Activated CD4-positive, alpha-beta memory T cell treated with anti-CD3 and anti-CD28 coated beads, Interleukin-2, amount 10 ng/mL, durations not matched to agents 7 days and 5 days (primary cell): ENCODE results near the gene ENKUR. TPM values are rescaled to one million over a fixed set of nuclear protein-coding genes. Genes with fewer than 3 reads are reported as not detected.

Experiments used
- CTCF ChIA-PET: fragments of 350-600 bp; sonication (Branson Sonifier 250); formaldehyde crosslinking; loops from one replicate; lab custom pipeline; 2021; ENCODE audit warnings: antibody characterized with exemption, inconsistent platforms; lab: Charles Lee
- POLR2A ChIA-PET: fragments of 350-600 bp; sonication (Branson Sonifier 250); formaldehyde crosslinking; loops from one replicate; lab custom pipeline; 2021; ENCODE audit warnings: antibody characterized with exemption; lab: Charles Lee
- DNase-seq: peaks from one replicate; pipeline ENCODE4 v3.0.0-alpha.2; 2020
- H3K27ac Mint-ChIP-seq: one replicate; pipeline ENCODE4 v1.8.0; 2021; ENCODE audit warnings: mild to moderate bottlenecking, mixed read lengths
- H3K27me3 Mint-ChIP-seq: one replicate; pipeline ENCODE4 v1.8.0; 2021; ENCODE audit warnings: mixed read lengths
- H3K36me3 Mint-ChIP-seq: one replicate; pipeline ENCODE4 v1.8.0; 2021; ENCODE audit warnings: low read depth, mixed read lengths
- H3K4me1 Mint-ChIP-seq: one replicate; pipeline ENCODE4 v1.8.0; 2021; ENCODE audit warnings: mixed read lengths
- H3K4me3 Mint-ChIP-seq: one replicate; pipeline ENCODE4 v1.8.0; 2021; ENCODE audit warnings: mild to moderate bottlenecking, mixed read lengths
- H3K9me3 Mint-ChIP-seq: one replicate; pipeline ENCODE4 v1.8.0; 2021; ENCODE audit warnings: mixed read lengths
- total RNA-seq, 2 experiments: library from RNA; stranded (reverse); gene quantifications; one replicate each; pipeline ENCODE4 v1.2.3, GENCODE V29; 2021

Gene ENKUR
- not detected for total RNA-seq

- no peaks in the 10 kb centered on the region for H3K36me3 Mint-ChIP-seq
- no peaks in the 10 kb centered on the region for H3K9me3 Mint-ChIP-seq
- peak; percentile 92 for DNase-seq
- peak within 1 kb of the TSS; percentile 77 for H3K27ac Mint-ChIP-seq
- peaks cover 24% of the 10 kb centered on the region for H3K4me1 Mint-ChIP-seq
- ChIA-PET CTCF (interaction anchor here (0.5 to 1.2 kb wide), 3 partner anchors 64 to 308 kb away, joined by 3 to 4 read pairs (median 3); no protein-coding TSS in a partner anchor), POLR2A (interaction anchor here (1.0 to 1.4 kb wide), 5 partner anchors 64 to 393 kb away, joined by 3 to 9 read pairs (median 3); partner anchors contain the start of genes ARHGAP21 and PRTFDC1)
- H3K4me3 Mint-ChIP-seq: peak within 1 kb of the TSS; percentile 78
- H3K27me3 Mint-ChIP-seq: no peaks in the 10 kb centered on the region
Measured at GRCh38 chr10:25015828-25016375, at the start of gene ENKUR. Gene ENKUR, minus strand, starts transcription at chr10:25016158. Its CDS starts 222 bp downstream, at chr10:25015936.

DNA sequence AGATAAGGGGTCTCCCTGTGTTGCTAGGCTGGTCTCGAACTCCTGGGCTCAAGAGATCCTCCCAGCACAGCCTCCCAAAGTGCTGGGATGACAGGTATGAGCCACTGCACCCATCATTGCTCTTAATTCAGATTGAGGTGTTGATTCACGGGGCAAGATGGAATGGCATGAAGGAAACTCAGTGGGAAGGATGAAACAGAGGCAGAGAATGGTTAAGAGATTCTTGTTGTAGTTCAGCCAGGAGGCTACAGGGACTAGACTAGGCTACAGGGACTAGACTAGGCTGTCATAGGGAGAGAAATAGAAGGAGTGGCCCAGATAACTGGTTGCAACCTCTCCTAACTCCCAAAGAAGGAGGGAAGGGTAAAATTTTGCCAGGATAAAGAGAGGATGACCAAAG, 48.4 kb upstream of the ENKUR start:
- ChIA-PET POLR2A (no interaction called here), CTCF (no interaction called here)
- Mint-ChIP-seq H3K9me3 (no peaks in the 10 kb centered on the region), H3K27me3 (no peaks in the 10 kb centered on the region), H3K36me3 (no peaks in the 10 kb centered on the region), H3K4me3 (no peak overlapping the region), H3K27ac (no peak overlapping the region), H3K4me1 (peaks cover 37% of the 10 kb centered on the region)
- DNase-seq: no peak

GRCh38 chr10:25063644-25064043, 47.7 kb upstream of the ENKUR start:
- ChIA-PET CTCF (no interaction called here), POLR2A (no interaction called here)
- H3K27me3 Mint-ChIP-seq: no peaks in the 10 kb centered on the region
- no peak overlapping the region for H3K4me3 Mint-ChIP-seq
- H3K27ac Mint-ChIP-seq: peak overlapping the region; percentile 2
- H3K36me3 Mint-ChIP-seq: no peaks in the 10 kb centered on the region
- H3K9me3 Mint-ChIP-seq: no peaks in the 10 kb centered on the region
- no peak for DNase-seq
- H3K4me1 Mint-ChIP-seq: peaks cover 37% of the 10 kb centered on the region

DNA sequence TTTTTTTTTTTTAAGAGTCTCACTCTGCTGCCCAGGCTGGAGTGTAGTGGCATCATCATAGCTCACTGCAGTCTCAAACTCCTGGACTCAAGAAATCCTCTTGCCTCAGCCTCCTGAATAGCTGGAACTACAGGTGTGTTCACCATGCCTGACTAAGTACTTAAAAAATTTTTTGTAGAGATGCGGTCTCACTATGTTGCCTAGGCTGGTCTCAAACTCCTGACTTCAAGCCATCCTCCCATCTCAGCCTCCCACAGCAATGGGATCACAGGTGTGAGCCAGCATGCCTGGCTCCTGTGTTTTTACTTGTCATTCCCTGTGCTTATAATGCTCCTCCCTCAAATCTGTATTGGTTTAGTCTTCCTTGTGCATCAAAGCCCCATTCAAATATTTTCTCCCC, 47.2 kb upstream of the ENKUR start:
- Mint-ChIP-seq H3K36me3 (no peaks in the 10 kb centered on the region), H3K27ac (no peak overlapping the region), H3K27me3 (no peaks in the 10 kb centered on the region), H3K4me3 (no peak overlapping the region), H3K4me1 (peaks cover 37% of the 10 kb centered on the region), H3K9me3 (no peaks in the 10 kb centered on the region)
- ChIA-PET CTCF (no interaction called here), POLR2A (no interaction called here)
- no peak for DNase-seq

GRCh38 chr10:25061711-25062449, 45.9 kb upstream of the ENKUR start:
- peak overlapping the region; percentile 50 for H3K4me3 Mint-ChIP-seq
- ChIA-PET CTCF (no interaction called here), POLR2A (no interaction called here)
- H3K4me1 Mint-ChIP-seq: peaks cover 37% of the 10 kb centered on the region
- no peaks in the 10 kb centered on the region for H3K27me3 Mint-ChIP-seq
- peak overlapping the region; percentile 86 for H3K27ac Mint-ChIP-seq
- no peak for DNase-seq
- H3K9me3 Mint-ChIP-seq: no peaks in the 10 kb centered on the region
- no peaks in the 10 kb centered on the region for H3K36me3 Mint-ChIP-seq

GRCh38 chr10:25061125-25061524, 45.2 kb upstream of the ENKUR start:
- Mint-ChIP-seq H3K4me3 (no peak overlapping the region), H3K27ac (no peak overlapping the region), H3K36me3 (no peaks in the 10 kb centered on the region), H3K4me1 (peaks cover 37% of the 10 kb centered on the region), H3K9me3 (no peaks in the 10 kb centered on the region), H3K27me3 (no peaks in the 10 kb centered on the region)
- ChIA-PET POLR2A (no interaction called here), CTCF (no interaction called here)
- DNase-seq: no peak

GRCh38 chr10:25059990-25060389, 44.0 kb upstream of the ENKUR start:
- Mint-ChIP-seq H3K9me3 (no peaks in the 10 kb centered on the region), H3K4me1 (peaks cover 29% of the 10 kb centered on the region), H3K27me3 (no peaks in the 10 kb centered on the region), H3K27ac (no peak overlapping the region), H3K36me3 (no peaks in the 10 kb centered on the region), H3K4me3 (no peak overlapping the region)
- CTCF ChIA-PET: no interaction called here
- POLR2A ChIA-PET: no interaction called here
- DNase-seq: no peak

GRCh38 chr10:25057886-25058285, 41.9 kb upstream of the ENKUR start:
- POLR2A ChIA-PET: no interaction called here
- Mint-ChIP-seq H3K36me3 (no peaks in the 10 kb centered on the region), H3K4me3 (no peak overlapping the region)

DNA sequence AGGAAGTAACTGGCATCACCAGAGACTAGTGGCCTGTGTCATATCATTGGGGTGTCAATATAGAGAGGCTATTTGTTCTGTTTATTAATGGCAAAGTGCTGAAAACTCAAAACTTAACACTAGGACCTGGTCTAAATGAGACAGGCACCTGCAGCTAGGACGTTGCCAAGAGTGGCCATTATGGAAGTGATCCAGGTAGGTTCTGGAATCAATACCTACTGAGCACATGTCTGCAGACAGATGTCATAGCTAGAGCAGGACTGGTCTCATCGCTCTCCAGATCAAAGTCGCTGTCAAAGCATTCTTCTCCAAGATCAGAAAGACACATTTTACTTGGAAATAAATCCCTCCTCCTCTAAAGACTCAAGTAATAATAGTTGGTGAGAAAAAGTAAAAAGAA, 40.8 kb upstream of the ENKUR start:
- CTCF ChIA-PET: interaction anchor here (1.0 kb wide), 1 partner anchor 55 kb away, joined by 3 read pairs; no protein-coding TSS in a partner anchor
- H3K27me3 Mint-ChIP-seq: no peaks in the 10 kb centered on the region
- no peaks in the 10 kb centered on the region for H3K9me3 Mint-ChIP-seq
- H3K4me3 Mint-ChIP-seq: no peak overlapping the region
- peaks cover 2% of the 10 kb centered on the region for H3K4me1 Mint-ChIP-seq
- POLR2A ChIA-PET: no interaction called here
- H3K36me3 Mint-ChIP-seq: no peaks in the 10 kb centered on the region
- H3K27ac Mint-ChIP-seq: no peak overlapping the region
- DNase-seq: no peak

More at GRCh38 chr10:25057886-25058285, 41.9 kb upstream of the ENKUR start:
- CTCF ChIA-PET: interaction anchor here (0.6 kb wide), 1 partner anchor 323 kb away, joined by 3 read pairs; no protein-coding TSS in a partner anchor
- no peaks in the 10 kb centered on the region for H3K9me3 Mint-ChIP-seq
- DNase-seq: no peak
- H3K27me3 Mint-ChIP-seq: no peaks in the 10 kb centered on the region
- H3K27ac Mint-ChIP-seq: no peak overlapping the region
- peaks cover 14% of the 10 kb centered on the region for H3K4me1 Mint-ChIP-seq

DNA sequence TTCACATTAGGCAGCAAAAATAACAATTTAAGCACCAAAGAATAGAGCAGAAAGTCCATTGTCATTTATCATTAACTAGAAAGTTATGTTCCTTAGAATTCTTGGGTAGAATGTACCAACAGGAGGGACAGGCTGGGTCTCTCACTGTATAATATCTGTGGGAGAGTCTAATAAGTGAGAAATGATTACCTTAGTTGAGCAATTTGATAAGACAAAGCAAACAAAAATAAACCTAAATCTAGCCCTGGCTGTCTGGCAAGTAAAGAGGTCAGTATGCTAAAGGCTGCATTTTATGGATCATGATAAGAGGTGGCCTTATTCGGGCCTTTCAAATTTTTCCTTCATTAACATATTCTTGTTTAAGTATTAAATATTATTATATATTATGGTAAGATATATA, 36.1 kb upstream of the ENKUR start:
- H3K27me3 Mint-ChIP-seq: peaks cover 14% of the 10 kb centered on the region
- DNase-seq: no peak
- H3K4me3 Mint-ChIP-seq: no peak overlapping the region
- no peaks in the 10 kb centered on the region for H3K4me1 Mint-ChIP-seq
- H3K9me3 Mint-ChIP-seq: no peaks in the 10 kb centered on the region
- no peak overlapping the region for H3K27ac Mint-ChIP-seq
- ChIA-PET CTCF (no interaction called here), POLR2A (no interaction called here)
- H3K36me3 Mint-ChIP-seq: no peaks in the 10 kb centered on the region

DNA sequence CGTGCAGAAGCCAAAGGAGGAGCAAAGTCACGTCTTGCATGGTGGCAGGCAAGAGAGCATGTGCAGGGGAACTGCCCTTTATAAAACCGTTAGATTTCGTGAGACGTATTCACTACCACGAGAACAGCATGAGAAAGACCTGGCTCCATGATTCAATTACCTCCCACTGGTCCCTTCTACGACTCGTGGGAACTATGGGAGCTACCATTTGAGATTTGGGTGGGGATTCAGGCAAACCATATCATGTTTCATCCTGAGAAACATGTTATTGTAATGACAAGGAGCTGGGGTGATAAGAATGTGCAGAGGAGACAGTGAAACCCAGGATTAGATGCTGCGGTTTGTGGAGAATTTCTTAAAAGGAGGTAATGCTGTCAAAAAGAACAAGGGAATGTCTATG, 34.4 kb upstream of the ENKUR start:
- H3K27me3 Mint-ChIP-seq: peaks cover 19% of the 10 kb centered on the region
- no peak for DNase-seq
- H3K4me3 Mint-ChIP-seq: no peak overlapping the region
- no peaks in the 10 kb centered on the region for H3K4me1 Mint-ChIP-seq
- no peaks in the 10 kb centered on the region for H3K36me3 Mint-ChIP-seq
- no peak overlapping the region for H3K27ac Mint-ChIP-seq
- H3K9me3 Mint-ChIP-seq: no peaks in the 10 kb centered on the region
- ChIA-PET POLR2A (no interaction called here), CTCF (no interaction called here)

DNA sequence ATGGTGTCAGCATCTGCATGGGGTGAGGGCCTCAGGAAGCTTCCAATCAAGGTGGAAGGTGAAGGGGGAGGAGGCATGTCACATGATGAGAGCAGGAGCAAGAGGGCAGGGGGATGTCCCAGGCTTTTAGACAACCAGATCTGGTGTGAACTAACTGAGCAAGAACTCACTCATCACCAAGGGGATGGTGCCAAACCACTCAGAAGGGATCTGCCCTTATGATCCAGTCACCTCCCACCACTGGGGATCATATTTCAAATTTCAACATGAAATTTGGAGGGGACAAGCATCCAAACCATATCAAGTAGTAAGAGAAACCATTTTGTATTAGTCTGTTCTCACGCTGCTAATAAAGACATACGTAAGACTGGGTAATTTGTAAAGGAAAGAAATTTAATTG, 34.0 kb upstream of the ENKUR start:
- H3K9me3 Mint-ChIP-seq: no peaks in the 10 kb centered on the region
- H3K4me1 Mint-ChIP-seq: no peaks in the 10 kb centered on the region
- H3K27me3 Mint-ChIP-seq: peaks cover 19% of the 10 kb centered on the region
- ChIA-PET CTCF (no interaction called here), POLR2A (no interaction called here)
- no peaks in the 10 kb centered on the region for H3K36me3 Mint-ChIP-seq
- no peak overlapping the region for H3K4me3 Mint-ChIP-seq
- DNase-seq: no peak
- H3K27ac Mint-ChIP-seq: no peak overlapping the region

DNA sequence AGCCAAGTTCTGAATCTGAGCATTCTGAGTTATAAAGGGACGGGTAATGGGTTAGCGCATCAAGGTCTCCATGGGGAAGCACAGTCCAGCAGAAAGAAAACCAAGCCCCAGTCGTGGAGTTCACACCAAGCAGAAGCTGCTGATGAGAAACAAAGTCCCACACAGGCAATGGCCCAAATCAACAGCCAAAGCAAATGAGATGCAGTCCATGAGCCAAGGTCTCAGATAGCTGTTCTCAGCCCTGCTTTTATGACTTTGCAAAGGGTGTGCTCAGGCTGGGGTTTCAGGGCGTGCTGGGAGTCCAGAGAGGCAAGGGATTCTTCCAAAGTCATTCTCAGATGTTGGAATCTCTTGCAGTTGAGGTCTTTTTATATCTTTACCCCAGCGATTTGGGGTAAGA, 32.5 kb upstream of the ENKUR start:
- DNase-seq: no peak
- Mint-ChIP-seq H3K9me3 (no peaks in the 10 kb centered on the region), H3K27ac (no peak overlapping the region), H3K4me3 (no peak overlapping the region), H3K4me1 (no peaks in the 10 kb centered on the region), H3K27me3 (peaks cover 24% of the 10 kb centered on the region), H3K36me3 (no peaks in the 10 kb centered on the region)
- POLR2A ChIA-PET: no interaction called here
- CTCF ChIA-PET: no interaction called here
